Right lobe of liver (tissue), 4 donors: ENCODE measurements around the gene FNDC10.

Source experiments
- POLR2A ChIP-seq: fragments of 450-650 bp; IDR thresholded peaks from one replicate; pipeline ENCODE4 v1.6.1; 2017; ENCODE audit warnings: antibody characterized with exemption, mild to moderate bottlenecking
- TF ChIP-seq, protein P1 (sequence below), 4 donors: fragments of 200-600 bp in 3 of 4; fragments of 450-650 bp in 1 of 4; IDR thresholded peaks; one replicate each; pipeline versions ENCODE4 v1.5.1 to v1.8.0; 2016 to 2022; ENCODE audit warnings: antibody characterized with exemption in 4 of 4, mild to moderate bottlenecking in 2 of 4
- donor health status: DM: no; HTN: no; CAD: no.
- donor health status: DM: no; HTN: no; CAD: no.
- donor health status: DM: no; HTN: yes; CAD: no.

- TF ChIP-seq, protein P1, sequence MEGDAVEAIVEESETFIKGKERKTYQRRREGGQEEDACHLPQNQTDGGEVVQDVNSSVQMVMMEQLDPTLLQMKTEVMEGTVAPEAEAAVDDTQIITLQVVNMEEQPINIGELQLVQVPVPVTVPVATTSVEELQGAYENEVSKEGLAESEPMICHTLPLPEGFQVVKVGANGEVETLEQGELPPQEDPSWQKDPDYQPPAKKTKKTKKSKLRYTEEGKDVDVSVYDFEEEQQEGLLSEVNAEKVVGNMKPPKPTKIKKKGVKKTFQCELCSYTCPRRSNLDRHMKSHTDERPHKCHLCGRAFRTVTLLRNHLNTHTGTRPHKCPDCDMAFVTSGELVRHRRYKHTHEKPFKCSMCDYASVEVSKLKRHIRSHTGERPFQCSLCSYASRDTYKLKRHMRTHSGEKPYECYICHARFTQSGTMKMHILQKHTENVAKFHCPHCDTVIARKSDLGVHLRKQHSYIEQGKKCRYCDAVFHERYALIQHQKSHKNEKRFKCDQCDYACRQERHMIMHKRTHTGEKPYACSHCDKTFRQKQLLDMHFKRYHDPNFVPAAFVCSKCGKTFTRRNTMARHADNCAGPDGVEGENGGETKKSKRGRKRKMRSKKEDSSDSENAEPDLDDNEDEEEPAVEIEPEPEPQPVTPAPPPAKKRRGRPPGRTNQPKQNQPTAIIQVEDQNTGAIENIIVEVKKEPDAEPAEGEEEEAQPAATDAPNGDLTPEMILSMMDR (IDR thresholded peaks at IDR 0.05): no peak
- TF ChIP-seq POLR2A: no peak
Measured at GRCh38 chr1:1561801-1562470, 38.0 kb downstream of the FNDC10 start.
